Fibroblast of upper back skin (primary cell): Measurements from ENCODE around the gene AP1S3.
"Not testable (repeated sequence)": the region's sequence is repeated elsewhere in the genome, so short reads cannot be mapped to it uniquely, and the experiment has no call there.

ENCODE experiments used
- DNase-seq: peaks from one replicate; pipeline ENCODE4 v3.0.0-alpha.2; 2013

AP1S3 gene

GRCh38 chr2:223797811-223798721, 39.3 kb downstream of the AP1S3 start:
- DNase-seq = peak; percentile 67

GRCh38 chr2:223797037-223797436, 40.3 kb downstream of the AP1S3 start:
- peak; percentile 37 for DNase-seq

- DNase-seq = no peak
Observed at GRCh38 chr2:223789423-223789822, 48.0 kb downstream of the AP1S3 start.

- DNase-seq = no peak
Observed at GRCh38 chr2:223788826-223789225, 48.6 kb downstream of the AP1S3 start.

- not testable (repeated sequence) for DNase-seq
Observed at GRCh38 chr2:223788106-223788505, 49.3 kb downstream of the AP1S3 start.

GRCh38 chr2:223787358-223787757, 50.0 kb downstream of the AP1S3 start:
- no peak for DNase-seq

GRCh38 chr2:223786943-223787342, 50.4 kb downstream of the AP1S3 start:
- no peak for DNase-seq

GRCh38 chr2:223786236-223786635, 51.1 kb downstream of the AP1S3 start:
- no peak for DNase-seq

GRCh38 chr2:223784221-223784772, 53.1 kb downstream of the AP1S3 start:
- DNase-seq = no peak

GRCh38 chr2:223782629-223783028, 54.8 kb downstream of the AP1S3 start:
- DNase-seq = no peak

- DNase-seq = no peak
Observed at GRCh38 chr2:223781560-223781959, 55.8 kb downstream of the AP1S3 start.

GRCh38 chr2:223779877-223780276, 57.5 kb downstream of the AP1S3 start:
- no peak for DNase-seq

GRCh38 chr2:223774193-223774592, 63.2 kb downstream of the AP1S3 start:
- no peak for DNase-seq

- no peak for DNase-seq
Observed at GRCh38 chr2:223772363-223772762, 65.0 kb downstream of the AP1S3 start.

- no peak for DNase-seq
Observed at GRCh38 chr2:223771475-223771874, 65.9 kb downstream of the AP1S3 start.

GRCh38 chr2:223768179-223768578, 69.2 kb downstream of the AP1S3 start:
- DNase-seq = no peak

GRCh38 chr2:223767341-223767740, 70.0 kb downstream of the AP1S3 start:
- DNase-seq = no peak

GRCh38 chr2:223765221-223765785, 72.1 kb downstream of the AP1S3 start:
- DNase-seq = no peak

GRCh38 chr2:223764796-223765195, 72.6 kb downstream of the AP1S3 start:
- no peak for DNase-seq

GRCh38 chr2:223762853-223763252, 74.5 kb downstream of the AP1S3 start:
- DNase-seq = peak; percentile 17

- DNase-seq = not testable (repeated sequence)
Observed at GRCh38 chr2:223761746-223762145, 75.6 kb downstream of the AP1S3 start.

- peak; percentile 63 for DNase-seq
Observed at GRCh38 chr2:223760838-223761502, 76.4 kb downstream of the AP1S3 start.
